MCF 10A (cell line): ENCODE data around the gene VSNL1. TPM values are rescaled to one million over a fixed set of nuclear protein-coding genes. Genes with fewer than 3 reads are reported as not detected.

Source experiments
- BruUV-seq: library from RNA; stranded (reverse); fragments of 400-500 nt; replicated peaks from 2 replicates; lab custom pipeline; 2021; lab: Mats Ljungman, UMichigan
- CTCF ChIA-PET: fragments of 300-600 bp; sonication (Branson Sonifier 250); formaldehyde crosslinking; extraction: SDS; loops from one replicate; lab custom pipeline; 2021; ENCODE audit warnings: antibody characterized with exemption, inconsistent platforms; lab: Yijun Ruan, JAX
- POLR2A ChIA-PET: fragments of 300-600, 350-650 bp; sonication (Branson Sonifier 250); formaldehyde crosslinking; extraction: SDS; loops from one replicate; lab custom pipeline; 2020; ENCODE audit warnings: antibody characterized with exemption, inconsistent platforms; lab: Yijun Ruan, JAX
- DNase-seq: peaks from one replicate; pipeline ENCODE4 v3.0.0-alpha.2; 2018; ENCODE audit not compliant: unreplicated experiment
- H3K27ac Mint-ChIP-seq: one replicate; pipeline ENCODE4 v1.8.0; 2022; ENCODE audit warnings: mild to moderate bottlenecking, low read depth, mixed read lengths; ENCODE audit not compliant: unreplicated experiment
- H3K27me3 Mint-ChIP-seq: one replicate; pipeline ENCODE4 v1.8.0; 2022; ENCODE audit warnings: mixed read lengths; ENCODE audit not compliant: insufficient read depth, unreplicated experiment
- H3K36me3 Mint-ChIP-seq: one replicate; pipeline ENCODE4 v1.8.0; 2022; ENCODE audit warnings: mild to moderate bottlenecking, moderate library complexity, mixed read lengths; ENCODE audit not compliant: insufficient read depth, unreplicated experiment
- H3K4me1 Mint-ChIP-seq: one replicate; pipeline ENCODE4 v1.8.0; 2022; ENCODE audit warnings: mixed read lengths; ENCODE audit not compliant: insufficient read depth, unreplicated experiment
- H3K4me3 Mint-ChIP-seq: one replicate; pipeline ENCODE4 v1.8.0; 2022; ENCODE audit warnings: mild to moderate bottlenecking, moderate library complexity, mixed read lengths; ENCODE audit not compliant: unreplicated experiment
- H3K9me3 Mint-ChIP-seq: one replicate; pipeline ENCODE4 v1.8.0; 2022; ENCODE audit warnings: mixed read lengths; ENCODE audit not compliant: unreplicated experiment
- intact Hi-C: fragments of 100-400 bp; cut with micrococcal nuclease; formaldehyde crosslinking; loops from 2 replicates; pipeline ENCODE4 v1.14.1; 2022
- total RNA-seq: library from RNA; stranded (reverse); gene quantifications from 2 replicates; pipeline ENCODE4 v1.2.3, GENCODE V29; 2022
- TF ChIP-seq, protein P1 (sequence below): fragments of 200-600 bp; IDR thresholded peaks from one replicate; pipeline ENCODE4 v1.8.0; 2022; ENCODE audit warnings: antibody characterized with exemption, mild to moderate bottlenecking; ENCODE audit not compliant: unreplicated experiment

The VSNL1 gene
- total RNA-seq, 1 experiment from 2014 or later = 2.4 TPM

DNA sequence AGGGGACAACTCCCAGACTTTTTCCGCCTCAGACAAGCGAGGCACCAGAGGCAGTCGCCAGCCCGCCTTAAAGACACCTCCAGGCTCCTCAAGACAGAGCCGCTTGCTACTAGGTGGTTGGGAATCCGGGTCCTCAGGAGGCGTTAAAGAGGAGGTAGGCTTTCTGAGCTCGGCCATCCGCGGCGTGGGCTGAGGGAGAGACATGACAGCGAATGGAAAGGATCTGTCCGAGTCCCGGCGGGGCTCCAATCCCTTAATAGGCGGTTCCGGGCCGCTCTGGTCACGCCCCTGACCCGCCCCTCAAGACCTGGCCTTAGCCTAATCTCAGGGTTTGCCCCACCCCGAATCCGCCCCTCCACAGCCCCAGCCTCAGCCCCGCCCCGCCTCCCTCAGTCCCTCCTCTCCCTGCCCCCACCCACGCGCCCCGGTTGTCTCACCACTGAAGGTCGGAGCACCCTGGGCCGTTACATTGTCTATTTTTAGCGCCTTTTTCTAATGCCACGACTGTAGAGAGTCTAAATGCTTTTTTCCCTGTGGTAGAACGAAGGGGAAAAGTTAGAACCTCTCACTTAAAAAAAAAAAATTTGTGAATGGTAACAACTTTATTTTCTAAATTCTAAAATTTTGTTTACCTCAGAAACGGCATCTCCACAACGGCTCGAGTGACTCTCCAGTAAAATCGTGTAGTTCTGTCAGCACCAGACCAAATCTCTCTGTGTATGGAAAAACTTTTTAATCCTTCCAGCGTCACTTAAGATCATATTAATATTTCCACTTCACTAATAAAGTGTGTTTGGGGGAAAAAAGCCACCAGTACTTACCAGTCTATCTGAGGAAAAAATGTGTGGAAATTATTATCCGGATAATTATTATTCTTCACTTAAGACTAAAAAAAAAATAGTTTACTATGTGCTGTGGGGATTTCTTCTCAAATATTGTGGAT lies 22.0 kb upstream of the VSNL1 start, which contains the start of gene RAD51AP2:
RAD51AP2 (minus strand) TSS at position 229 of the 943 bp plus-strand sequence; CDS start at position 204, 25 bp downstream.
- Mint-ChIP-seq H3K36me3 (no peaks in the 10 kb centered on the region), H3K9me3 (no peaks in the 10 kb centered on the region), H3K4me1 (peaks cover 5% of the 10 kb centered on the region), H3K4me3 (peak within 1 kb of the TSS; percentile 76), H3K27ac (peak within 1 kb of the TSS; percentile 21), H3K27me3 (no peaks in the 10 kb centered on the region)
- CTCF ChIA-PET = interaction anchor here (1.2 kb wide), 1 partner anchor 209 kb away, joined by 4 read pairs; no protein-coding TSS in a partner anchor
- TF ChIP-seq, protein P1, sequence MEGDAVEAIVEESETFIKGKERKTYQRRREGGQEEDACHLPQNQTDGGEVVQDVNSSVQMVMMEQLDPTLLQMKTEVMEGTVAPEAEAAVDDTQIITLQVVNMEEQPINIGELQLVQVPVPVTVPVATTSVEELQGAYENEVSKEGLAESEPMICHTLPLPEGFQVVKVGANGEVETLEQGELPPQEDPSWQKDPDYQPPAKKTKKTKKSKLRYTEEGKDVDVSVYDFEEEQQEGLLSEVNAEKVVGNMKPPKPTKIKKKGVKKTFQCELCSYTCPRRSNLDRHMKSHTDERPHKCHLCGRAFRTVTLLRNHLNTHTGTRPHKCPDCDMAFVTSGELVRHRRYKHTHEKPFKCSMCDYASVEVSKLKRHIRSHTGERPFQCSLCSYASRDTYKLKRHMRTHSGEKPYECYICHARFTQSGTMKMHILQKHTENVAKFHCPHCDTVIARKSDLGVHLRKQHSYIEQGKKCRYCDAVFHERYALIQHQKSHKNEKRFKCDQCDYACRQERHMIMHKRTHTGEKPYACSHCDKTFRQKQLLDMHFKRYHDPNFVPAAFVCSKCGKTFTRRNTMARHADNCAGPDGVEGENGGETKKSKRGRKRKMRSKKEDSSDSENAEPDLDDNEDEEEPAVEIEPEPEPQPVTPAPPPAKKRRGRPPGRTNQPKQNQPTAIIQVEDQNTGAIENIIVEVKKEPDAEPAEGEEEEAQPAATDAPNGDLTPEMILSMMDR = no peak
- POLR2A ChIA-PET = interaction anchor here (0.6 to 1.6 kb wide), 11 partner anchors 9 to 183 kb away, joined by 3 to 18 read pairs (median 4); partner anchors contain the start of gene VSNL1
- no TSS peak for BruUV-seq
- DNase-seq = peak; percentile 84
- intact Hi-C loops = loop anchor here (2.0 kb wide), 1 partner anchor 20 kb away; no protein-coding TSS in a partner anchor

DNA sequence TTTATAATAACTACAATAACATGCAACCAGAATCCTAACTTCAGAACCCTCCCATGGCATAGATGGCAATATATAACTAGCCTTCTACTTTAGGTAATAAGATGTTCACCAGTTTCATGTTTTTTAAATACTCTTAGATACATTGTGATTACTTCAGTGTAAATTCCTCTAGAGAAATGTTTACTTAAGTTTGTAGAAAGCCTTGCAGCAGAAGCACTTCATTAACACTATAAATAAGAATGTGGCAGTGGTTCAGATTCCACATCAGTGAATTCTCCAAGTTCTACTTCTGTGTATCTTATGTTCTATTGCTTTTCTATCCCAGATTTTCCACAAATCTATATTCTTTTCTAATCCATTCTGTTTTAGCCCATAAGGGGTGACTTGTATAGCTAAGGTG lies 21.0 kb upstream of the VSNL1 start:
- POLR2A ChIA-PET = no interaction called here
- H3K4me1 Mint-ChIP-seq = peaks cover 5% of the 10 kb centered on the region
- no peaks in the 10 kb centered on the region for H3K36me3 Mint-ChIP-seq
- H3K9me3 Mint-ChIP-seq = no peaks in the 10 kb centered on the region
- CTCF ChIA-PET = interaction anchor here (1.1 kb wide), 1 partner anchor 747 kb away, joined by 4 read pairs; no protein-coding TSS in a partner anchor
- H3K4me3 Mint-ChIP-seq = no peak overlapping the region
- no TSS peak for BruUV-seq
- no peaks in the 10 kb centered on the region for H3K27me3 Mint-ChIP-seq
- TF ChIP-seq, protein P1 = no peak
- no peak overlapping the region for H3K27ac Mint-ChIP-seq
- intact Hi-C loops = loop anchor here (2.0 kb wide), 1 partner anchor 19 kb away; no protein-coding TSS in a partner anchor
- no peak for DNase-seq

DNA sequence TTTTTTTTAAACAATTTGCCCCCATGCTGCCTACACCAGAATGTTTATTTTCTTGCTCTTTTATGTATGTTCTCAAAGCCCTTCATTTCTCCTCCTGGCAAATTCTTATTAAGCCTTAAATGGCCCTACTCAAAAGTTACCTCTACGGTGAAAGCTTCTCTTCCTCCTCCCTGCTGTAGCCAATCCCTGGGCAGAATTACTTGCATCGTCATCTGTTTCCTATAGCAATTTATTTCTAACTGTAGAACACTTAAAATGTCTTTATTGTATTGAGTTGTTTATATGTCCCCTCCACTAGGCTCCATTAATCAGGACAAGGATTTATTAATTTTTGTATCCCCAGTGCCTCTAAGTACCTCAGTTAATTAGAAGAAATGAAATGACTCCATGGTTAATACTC lies 19.7 kb upstream of the VSNL1 start:
- BruUV-seq = no TSS peak
- no peak overlapping the region for H3K4me3 Mint-ChIP-seq
- POLR2A ChIA-PET = interaction anchor here (1.1 kb wide), 1 partner anchor 18 kb away, joined by 6 read pairs; no protein-coding TSS in a partner anchor
- H3K27me3 Mint-ChIP-seq = no peaks in the 10 kb centered on the region
- H3K4me1 Mint-ChIP-seq = peaks cover 2% of the 10 kb centered on the region
- TF ChIP-seq, protein P1 = no peak
- H3K9me3 Mint-ChIP-seq = no peaks in the 10 kb centered on the region
- H3K36me3 Mint-ChIP-seq = no peaks in the 10 kb centered on the region
- no peak for DNase-seq
- intact Hi-C loops = no loop called here
- H3K27ac Mint-ChIP-seq = no peak overlapping the region
- CTCF ChIA-PET = no interaction called here

DNA sequence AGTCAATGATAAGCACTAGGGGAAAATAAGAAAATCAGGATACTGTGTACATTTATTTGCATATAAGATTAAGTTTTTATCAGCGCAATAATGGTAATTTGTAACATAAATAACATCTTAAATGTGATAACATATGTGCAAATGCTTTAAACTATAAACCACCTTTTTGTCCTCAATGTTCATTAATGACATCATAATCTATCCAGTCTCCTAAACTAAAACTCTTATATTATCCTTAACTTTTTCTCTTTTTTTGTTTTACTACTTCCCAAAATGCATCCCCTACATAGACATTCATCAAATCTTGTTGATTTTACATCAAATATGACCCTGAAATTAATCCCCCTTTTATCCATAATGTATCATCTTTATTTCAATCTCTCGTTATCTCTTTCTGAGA lies 18.9 kb upstream of the VSNL1 start:
- Mint-ChIP-seq H3K4me3 (no peak overlapping the region), H3K27me3 (no peaks in the 10 kb centered on the region), H3K4me1 (no peaks in the 10 kb centered on the region), H3K36me3 (no peaks in the 10 kb centered on the region), H3K27ac (no peak overlapping the region), H3K9me3 (no peaks in the 10 kb centered on the region)
- intact Hi-C loops = no loop called here
- CTCF ChIA-PET = no interaction called here
- no peak for DNase-seq
- POLR2A ChIA-PET = interaction anchor here (1.3 kb wide), 1 partner anchor 23 kb away, joined by 3 read pairs; no protein-coding TSS in a partner anchor
- TF ChIP-seq, protein P1 = no peak
- BruUV-seq = no TSS peak
